Liver (tissue), 9 donors: Measurements from ENCODE around the gene TNK2. TPM values are rescaled to one million over a fixed set of nuclear protein-coding genes. Genes with fewer than 3 reads are reported as not detected.

ENCODE experiments used
- DNase-seq: peaks from one replicate; pipeline ENCODE4 v3.0.0-alpha.2; 2017; ENCODE audit warnings: low spot score
- H3K27ac ChIP-seq, 2 donors: one replicate each; pipeline ENCODE4 v1.7.0; 2013; ENCODE audit warnings: inconsistent platforms in 2 of 2, low read length in 2 of 2, control low read depth in 1 of 2, low read depth in 1 of 2, mild to moderate bottlenecking in 1 of 2
- H3K27me3 ChIP-seq, 4 donors: one replicate each; pipeline versions ENCODE4 v1.6.1 to v1.7.0; 2013; ENCODE audit warnings: low read length in 3 of 4, inconsistent platforms in 1 of 4, mild to moderate bottlenecking in 1 of 4, moderate library complexity in 1 of 4; ENCODE audit not compliant: control insufficient read depth in 4 of 4, insufficient read depth in 4 of 4
- H3K36me3 ChIP-seq, 4 donors: one replicate each; pipeline versions ENCODE4 v1.6.1 to v1.7.0; 2013; ENCODE audit warnings: low read length in 3 of 4, mild to moderate bottlenecking in 3 of 4, low read depth in 1 of 4, moderate library complexity in 1 of 4; ENCODE audit not compliant: control insufficient read depth in 4 of 4, insufficient read depth in 3 of 4
- H3K4me1 ChIP-seq, 4 donors: one replicate each; pipeline versions ENCODE4 v1.6.1 to v1.7.0; 2013; ENCODE audit warnings: low read length in 3 of 4, mild to moderate bottlenecking in 3 of 4, moderate library complexity in 1 of 4; ENCODE audit not compliant: control insufficient read depth in 4 of 4, insufficient read depth in 4 of 4
- H3K4me3 ChIP-seq, 3 donors: one replicate each; pipeline versions ENCODE4 v1.6.1 to v1.7.0; 2013; ENCODE audit warnings: low read length in 3 of 3, control low read depth in 1 of 3, low read depth in 1 of 3, mild to moderate bottlenecking in 1 of 3
- H3K9ac ChIP-seq, 2 donors: one replicate each; pipeline ENCODE4 v1.7.0; 2013; ENCODE audit warnings: low read length in 2 of 2, mild to moderate bottlenecking in 2 of 2, moderate library complexity in 2 of 2, control low read depth in 1 of 2, low read depth in 1 of 2
- H3K9me3 ChIP-seq, 4 donors: one replicate each; pipeline versions ENCODE4 v1.6.1 to v1.7.0; 2013; ENCODE audit warnings: low read length in 3 of 4; ENCODE audit not compliant: control insufficient read depth in 4 of 4
- EGR1 ChIP-seq, 2 donors: IDR thresholded peaks; 2 replicates each; pipeline ENCODE4 v1.6.1; 2016 to 2018; ENCODE audit warnings: antibody characterized with exemption in 2 of 2, low read depth in 2 of 2
- FOXA1 ChIP-seq: IDR thresholded peaks from 2 replicates; pipeline ENCODE4 v1.6.1; 2016; ENCODE audit warnings: antibody characterized with exemption
- FOXA2 ChIP-seq: IDR thresholded peaks from 2 replicates; pipeline ENCODE4 v1.6.1; 2016; ENCODE audit warnings: antibody characterized with exemption
- HNF4A ChIP-seq, 2 donors: conservative IDR thresholded peaks; 2 replicates each; pipeline ENCODE4 v1.6.1; 2016; ENCODE audit warnings: antibody characterized with exemption in 2 of 2, mild to moderate bottlenecking in 2 of 2
- HNF4G ChIP-seq: IDR thresholded peaks from 2 replicates; pipeline ENCODE4 v1.6.1; 2016; ENCODE audit warnings: antibody characterized with exemption
- JUND ChIP-seq, 2 donors: IDR thresholded peaks; 2 replicates each; pipeline ENCODE4 v1.6.1; 2016; ENCODE audit warnings: antibody characterized with exemption in 2 of 2
- NR2F2 ChIP-seq: IDR thresholded peaks from 2 replicates; pipeline ENCODE4 v1.6.1; 2016; ENCODE audit warnings: antibody characterized with exemption
- RAD21 ChIP-seq, 2 donors: IDR thresholded peaks; 2 replicates each; pipeline ENCODE4 v1.6.1; 2016; ENCODE audit warnings: antibody characterized with exemption in 2 of 2, mild to moderate bottlenecking in 2 of 2
- RXRA ChIP-seq, 2 donors: IDR thresholded peaks; 2 replicates each; pipeline ENCODE4 v1.6.1; 2017 to 2018; ENCODE audit warnings: antibody characterized with exemption in 2 of 2, mild to moderate bottlenecking in 1 of 2
- SP1 ChIP-seq: IDR thresholded peaks from 2 replicates; pipeline ENCODE4 v1.6.1; 2018; ENCODE audit warnings: antibody characterized with exemption, mild to moderate bottlenecking
- YY1 ChIP-seq: IDR thresholded peaks from 2 replicates; pipeline ENCODE4 v1.6.1; 2016; ENCODE audit warnings: antibody characterized with exemption, mild to moderate bottlenecking
- WGBS: extraction: QIAGEN DNeasy Blood & Tissue Kit; methylation state at CpG from one replicate; pipeline ENCODE4 v1.1.7; 2013; 5-methylcytosine and 5-hydroxymethylcytosine counted together
- polyA plus RNA-seq, 2 donors: library from polyadenylated mRNA; stranded (reverse) in 1 of 2; unstranded in 1 of 2; fragments of 200-250 nt in 1 of 2; fragments of >200 nt in 1 of 2; fragmentation: Nextera tagmentation in 1 of 2; extraction: Ambion mirVana in 1 of 2; gene quantifications; one replicate each; pipeline versions ENCODE4 v1.2.1 to v1.2.3, GENCODE V29; 2013 to 2015
- total RNA-seq, 2 donors: library from RNA; depleted of rRNA; stranded (reverse); fragments of >200 nt; gene quantifications; one replicate each; pipeline ENCODE4 v1.2.3, GENCODE V29; 2014
- TF ChIP-seq, protein P1 (sequence below): fragments of 150-350 bp; IDR thresholded peaks from 2 replicates; pipeline ENCODE4 v1.5.1; 2017; ENCODE audit warnings: improper control_type of control experiment, low read depth, low read length; ENCODE audit not compliant: missing input control
- TF ChIP-seq, protein P2 (sequence below): IDR thresholded peaks from 2 replicates; pipeline ENCODE4 v1.6.1; 2016; ENCODE audit warnings: antibody characterized with exemption, mild to moderate bottlenecking
- TF ChIP-seq, protein P3 (sequence below): IDR thresholded peaks from 2 replicates; pipeline ENCODE4 v1.6.1; 2016; ENCODE audit warnings: antibody characterized with exemption
- TF ChIP-seq, protein P4 (sequence below): IDR thresholded peaks from 2 replicates; pipeline ENCODE4 v1.6.1; 2016; ENCODE audit warnings: antibody characterized with exemption
- donor health status: healthy.
- donor health status: healthy.
- donor health status: healthy.
- donor health status: healthy.
- donor health status: healthy.

Gene TNK2
- total and polyA plus RNA-seq, 4 donors: 4.0 to 12.2 (median 8.8) TPM

DNA sequence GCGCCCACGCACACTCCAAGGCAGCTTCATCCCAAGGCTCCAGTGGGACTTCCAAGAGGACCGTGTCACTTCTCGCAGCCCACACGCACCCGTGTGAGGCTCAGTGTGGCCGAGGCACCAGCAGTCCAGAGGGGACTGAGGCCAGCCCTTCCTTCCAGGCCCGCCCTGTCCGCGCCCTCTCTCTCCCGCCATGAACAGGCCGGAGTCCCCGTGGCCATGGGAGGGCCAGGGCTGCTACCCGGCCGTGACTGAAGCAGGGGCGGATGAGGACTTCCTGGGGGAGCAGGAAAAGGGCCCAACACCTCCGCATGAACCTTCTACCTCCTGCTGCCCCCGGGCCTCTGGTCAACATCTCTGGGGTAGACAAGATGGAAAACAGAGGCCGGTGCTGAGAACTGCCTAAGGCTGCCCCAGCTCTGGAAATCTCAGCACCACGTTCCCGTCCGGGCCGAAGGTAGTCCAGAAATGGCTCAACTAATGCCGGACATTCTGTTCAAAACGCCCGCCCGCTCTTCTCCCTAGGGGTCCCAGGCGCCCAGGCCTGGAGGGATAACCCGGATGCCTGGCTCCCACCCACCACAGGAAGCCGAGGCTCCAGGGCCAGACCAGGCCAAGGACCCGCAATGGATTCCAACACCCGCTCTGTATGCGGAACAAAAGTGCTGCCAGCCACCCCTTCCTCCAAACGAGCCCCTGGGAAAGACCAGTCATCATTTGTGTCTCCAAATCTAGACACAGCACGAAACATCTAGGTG is 32.7 kb downstream of the TNK2 start:
- no peak overlapping the region for H3K27ac ChIP-seq
- H3K4me1 ChIP-seq: no peaks in the 10 kb centered on the region
- DNase-seq: no peak
- no peaks in the 10 kb centered on the region for H3K9me3 ChIP-seq
- H3K27me3 ChIP-seq: no peaks in the 10 kb centered on the region
- H3K4me3 ChIP-seq: no peak overlapping the region
- no peak overlapping the region for H3K9ac ChIP-seq
- TF ChIP-seq, protein P1, sequence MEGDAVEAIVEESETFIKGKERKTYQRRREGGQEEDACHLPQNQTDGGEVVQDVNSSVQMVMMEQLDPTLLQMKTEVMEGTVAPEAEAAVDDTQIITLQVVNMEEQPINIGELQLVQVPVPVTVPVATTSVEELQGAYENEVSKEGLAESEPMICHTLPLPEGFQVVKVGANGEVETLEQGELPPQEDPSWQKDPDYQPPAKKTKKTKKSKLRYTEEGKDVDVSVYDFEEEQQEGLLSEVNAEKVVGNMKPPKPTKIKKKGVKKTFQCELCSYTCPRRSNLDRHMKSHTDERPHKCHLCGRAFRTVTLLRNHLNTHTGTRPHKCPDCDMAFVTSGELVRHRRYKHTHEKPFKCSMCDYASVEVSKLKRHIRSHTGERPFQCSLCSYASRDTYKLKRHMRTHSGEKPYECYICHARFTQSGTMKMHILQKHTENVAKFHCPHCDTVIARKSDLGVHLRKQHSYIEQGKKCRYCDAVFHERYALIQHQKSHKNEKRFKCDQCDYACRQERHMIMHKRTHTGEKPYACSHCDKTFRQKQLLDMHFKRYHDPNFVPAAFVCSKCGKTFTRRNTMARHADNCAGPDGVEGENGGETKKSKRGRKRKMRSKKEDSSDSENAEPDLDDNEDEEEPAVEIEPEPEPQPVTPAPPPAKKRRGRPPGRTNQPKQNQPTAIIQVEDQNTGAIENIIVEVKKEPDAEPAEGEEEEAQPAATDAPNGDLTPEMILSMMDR: no peak
- TF ChIP-seq, protein P2, sequence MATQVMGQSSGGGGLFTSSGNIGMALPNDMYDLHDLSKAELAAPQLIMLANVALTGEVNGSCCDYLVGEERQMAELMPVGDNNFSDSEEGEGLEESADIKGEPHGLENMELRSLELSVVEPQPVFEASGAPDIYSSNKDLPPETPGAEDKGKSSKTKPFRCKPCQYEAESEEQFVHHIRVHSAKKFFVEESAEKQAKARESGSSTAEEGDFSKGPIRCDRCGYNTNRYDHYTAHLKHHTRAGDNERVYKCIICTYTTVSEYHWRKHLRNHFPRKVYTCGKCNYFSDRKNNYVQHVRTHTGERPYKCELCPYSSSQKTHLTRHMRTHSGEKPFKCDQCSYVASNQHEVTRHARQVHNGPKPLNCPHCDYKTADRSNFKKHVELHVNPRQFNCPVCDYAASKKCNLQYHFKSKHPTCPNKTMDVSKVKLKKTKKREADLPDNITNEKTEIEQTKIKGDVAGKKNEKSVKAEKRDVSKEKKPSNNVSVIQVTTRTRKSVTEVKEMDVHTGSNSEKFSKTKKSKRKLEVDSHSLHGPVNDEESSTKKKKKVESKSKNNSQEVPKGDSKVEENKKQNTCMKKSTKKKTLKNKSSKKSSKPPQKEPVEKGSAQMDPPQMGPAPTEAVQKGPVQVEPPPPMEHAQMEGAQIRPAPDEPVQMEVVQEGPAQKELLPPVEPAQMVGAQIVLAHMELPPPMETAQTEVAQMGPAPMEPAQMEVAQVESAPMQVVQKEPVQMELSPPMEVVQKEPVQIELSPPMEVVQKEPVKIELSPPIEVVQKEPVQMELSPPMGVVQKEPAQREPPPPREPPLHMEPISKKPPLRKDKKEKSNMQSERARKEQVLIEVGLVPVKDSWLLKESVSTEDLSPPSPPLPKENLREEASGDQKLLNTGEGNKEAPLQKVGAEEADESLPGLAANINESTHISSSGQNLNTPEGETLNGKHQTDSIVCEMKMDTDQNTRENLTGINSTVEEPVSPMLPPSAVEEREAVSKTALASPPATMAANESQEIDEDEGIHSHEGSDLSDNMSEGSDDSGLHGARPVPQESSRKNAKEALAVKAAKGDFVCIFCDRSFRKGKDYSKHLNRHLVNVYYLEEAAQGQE: no peak
- TF ChIP-seq FOXA2 (no peak), EGR1 (IDR thresholded peaks at IDR 0.05; ENCODE audit: low read depth in 2 of 2) (no peak), RAD21 (IDR thresholded peaks at IDR 0.05) (no peak), JUND (IDR thresholded peaks at IDR 0.05) (no peak), SP1 (no peak), HNF4G (no peak), FOXA1 (no peak)
- TF ChIP-seq, protein P3, sequence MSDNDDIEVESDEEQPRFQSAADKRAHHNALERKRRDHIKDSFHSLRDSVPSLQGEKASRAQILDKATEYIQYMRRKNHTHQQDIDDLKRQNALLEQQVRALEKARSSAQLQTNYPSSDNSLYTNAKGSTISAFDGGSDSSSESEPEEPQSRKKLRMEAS: no peak
- TF ChIP-seq, protein P4, sequence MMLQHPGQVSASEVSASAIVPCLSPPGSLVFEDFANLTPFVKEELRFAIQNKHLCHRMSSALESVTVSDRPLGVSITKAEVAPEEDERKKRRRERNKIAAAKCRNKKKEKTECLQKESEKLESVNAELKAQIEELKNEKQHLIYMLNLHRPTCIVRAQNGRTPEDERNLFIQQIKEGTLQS: no peak
- H3K36me3 ChIP-seq: peaks cover 14 to 56% (median 24%) of the 10 kb centered on the region in 4 donors
- WGBS: 94% methylated on average over 35 of the region's 35 CpGs

DNA sequence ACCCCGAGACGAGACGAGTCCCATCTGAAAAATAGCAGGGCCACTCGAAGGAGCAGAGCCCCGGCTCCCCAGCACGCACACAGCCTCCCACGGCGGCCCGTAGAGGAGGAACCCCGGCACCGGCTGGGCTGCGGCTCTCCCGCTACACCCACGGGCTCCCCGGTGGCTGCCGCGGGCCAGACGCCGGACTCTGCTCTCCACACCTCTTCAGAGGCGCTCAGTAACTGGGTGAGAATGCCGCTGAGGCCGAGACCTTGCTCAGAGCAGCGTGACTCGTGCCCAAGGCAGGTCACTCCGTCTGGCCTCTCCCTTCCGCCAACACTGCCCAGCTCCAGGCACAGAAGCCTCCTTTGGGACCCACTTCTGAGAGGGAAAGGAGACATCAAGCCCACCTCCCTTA is 34.4 kb downstream of the TNK2 start:
- Histone ChIP-seq H3K36me3 (peaks cover 11 to 57% (median 23%) of the 10 kb centered on the region in 4 donors), H3K4me3 (no peak overlapping the region), H3K27ac (no peak overlapping the region), H3K9ac (no peak overlapping the region), H3K27me3 (no peaks in the 10 kb centered on the region), H3K4me1 (no peaks in the 10 kb centered on the region), H3K9me3 (no peaks in the 10 kb centered on the region)
- no peak for DNase-seq
- WGBS: 92% methylated on average over 26 of the region's 26 CpGs
- TF ChIP-seq, protein P2: no peak
- TF ChIP-seq, protein P1: no peak
- TF ChIP-seq FOXA2 (no peak), HNF4A (conservative IDR thresholded peaks at IDR 0.05) (no peak), HNF4G (no peak), YY1 (no peak), FOXA1 (no peak), RXRA (IDR thresholded peaks at IDR 0.05) (no peak), JUND (IDR thresholded peaks at IDR 0.05) (no peak), RAD21 (IDR thresholded peaks at IDR 0.05) (no peak), NR2F2 (no peak), EGR1 (IDR thresholded peaks at IDR 0.05; ENCODE audit: low read depth in 2 of 2) (no peak), SP1 (no peak)
- TF ChIP-seq, protein P4: no peak
- TF ChIP-seq, protein P3: no peak
